Tibial nerve (tissue), 4 donors: ENCODE data around the gene PDGFB. TPM values are rescaled to one million over a fixed set of nuclear protein-coding genes. Genes with fewer than 3 reads are reported as not detected.
A peak's percentile ranks its signal among the peaks of the same experiment; 100 is the strongest.

Experiments used
- DNase-seq, 2 donors: peaks; one replicate each; pipeline ENCODE4 v3.0.0-alpha.2; 2019; ENCODE audit warnings: low spot score in 2 of 2
- H3K27ac ChIP-seq, 4 donors: fragments of 200-600 bp; sonication (generic) in 3 of 4; one replicate each; pipeline ENCODE4 v1.5.1; 2017 to 2019; ENCODE audit warnings: mild to moderate bottlenecking in 1 of 4
- H3K27me3 ChIP-seq, 2 donors: fragments of 200-600 bp; sonication (generic) in 1 of 2; one replicate each; pipeline versions ENCODE4 v1.5.1 to v1.6.0; 2017 to 2019
- H3K36me3 ChIP-seq, 3 donors: fragments of 200-600 bp; sonication (generic); one replicate each; pipeline ENCODE4 v1.5.1; 2018 to 2019
- H3K4me1 ChIP-seq, 4 donors: fragments of 200-600 bp; sonication (generic) in 3 of 4; one replicate each; pipeline ENCODE4 v1.5.1; 2017 to 2019
- H3K4me3 ChIP-seq, 4 donors: fragments of 200-600 bp; sonication (generic) in 3 of 4; one replicate each; pipeline ENCODE4 v1.5.1; 2017 to 2019; ENCODE audit warnings: mild to moderate bottlenecking in 1 of 4, moderate library complexity in 1 of 4
- H3K9me3 ChIP-seq, 4 donors: fragments of 200-600 bp; sonication (generic) in 3 of 4; one replicate each; pipeline ENCODE4 v1.5.1; 2017 to 2019
- EP300 ChIP-seq, 2 donors: sonication (generic); formaldehyde crosslinking; IDR thresholded peaks; one replicate each; pipeline ENCODE4 v1.6.1; 2017; ENCODE audit warnings: antibody characterized with exemption in 2 of 2, mild to moderate bottlenecking in 1 of 2
- POLR2A ChIP-seq, 2 donors: fragments of 450-650 bp; IDR thresholded peaks; one replicate each; pipeline ENCODE4 v1.6.1; 2017; ENCODE audit warnings: antibody characterized with exemption in 2 of 2, mild to moderate bottlenecking in 2 of 2, moderate library complexity in 2 of 2
- WGBS, 2 donors: methylation state at CpG; one replicate each; pipeline ENCODE4 v1.1.5; 2018; 5-methylcytosine and 5-hydroxymethylcytosine counted together
- total RNA-seq, 4 donors: library from RNA; depleted of rRNA; stranded (reverse); fragments of >200 nt; gene quantifications; one replicate each; pipeline ENCODE4 v1.1.0, GENCODE V29; 2016
- TF ChIP-seq, protein P1 (sequence below), 5 experiments: fragments of 200-600 bp in 3 of 5; fragments of 450-650 bp in 2 of 5; sonication (generic) in 3 of 5; IDR thresholded peaks; one replicate each; pipeline ENCODE4 v1.5.1; 2016 to 2019; ENCODE audit warnings: antibody characterized with exemption in 5 of 5, mild to moderate bottlenecking in 3 of 5, moderate library complexity in 2 of 5

Gene PDGFB
- total RNA-seq, 4 donors from 2014 or later: 7.5 to 22.2 (median 10.2) TPM

DNA sequence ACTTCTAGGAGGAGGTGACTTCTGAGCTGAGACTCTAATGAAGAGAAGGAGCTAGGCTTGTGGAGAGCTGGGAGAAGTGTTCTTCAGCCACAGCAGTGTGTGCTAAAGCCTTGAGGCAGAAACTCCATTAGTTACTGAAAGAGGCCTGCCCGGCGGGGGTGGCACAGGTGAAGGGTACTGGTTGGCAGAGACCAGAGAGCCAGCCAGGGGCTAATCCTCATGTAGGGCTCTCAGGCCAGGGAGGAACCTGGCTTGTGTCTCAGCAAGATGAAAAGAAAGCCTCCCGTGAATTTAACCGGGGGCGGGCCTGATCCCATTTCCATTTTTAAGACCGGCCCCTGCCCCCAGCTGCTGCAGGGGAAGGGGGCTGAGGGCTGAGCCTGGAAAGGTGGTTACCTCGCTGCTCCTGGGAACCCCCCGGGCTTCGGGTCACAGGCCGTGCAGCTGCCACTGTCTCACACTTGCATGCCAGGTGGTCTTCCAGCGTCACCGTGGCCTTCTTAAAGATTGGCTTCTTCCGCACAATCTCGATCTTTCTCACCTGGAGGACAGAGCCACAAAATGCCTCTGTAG, 15.0 kb downstream of the PDGFB start:
- peak overlapping the region in 1 of 4 donors; percentile 36 for H3K27ac ChIP-seq
- no peaks in the 10 kb centered on the region for H3K27me3 ChIP-seq
- 65 to 76% methylated on average over 14 of the region's 14 CpGs for WGBS, 2 donors
- TF ChIP-seq, protein P1, sequence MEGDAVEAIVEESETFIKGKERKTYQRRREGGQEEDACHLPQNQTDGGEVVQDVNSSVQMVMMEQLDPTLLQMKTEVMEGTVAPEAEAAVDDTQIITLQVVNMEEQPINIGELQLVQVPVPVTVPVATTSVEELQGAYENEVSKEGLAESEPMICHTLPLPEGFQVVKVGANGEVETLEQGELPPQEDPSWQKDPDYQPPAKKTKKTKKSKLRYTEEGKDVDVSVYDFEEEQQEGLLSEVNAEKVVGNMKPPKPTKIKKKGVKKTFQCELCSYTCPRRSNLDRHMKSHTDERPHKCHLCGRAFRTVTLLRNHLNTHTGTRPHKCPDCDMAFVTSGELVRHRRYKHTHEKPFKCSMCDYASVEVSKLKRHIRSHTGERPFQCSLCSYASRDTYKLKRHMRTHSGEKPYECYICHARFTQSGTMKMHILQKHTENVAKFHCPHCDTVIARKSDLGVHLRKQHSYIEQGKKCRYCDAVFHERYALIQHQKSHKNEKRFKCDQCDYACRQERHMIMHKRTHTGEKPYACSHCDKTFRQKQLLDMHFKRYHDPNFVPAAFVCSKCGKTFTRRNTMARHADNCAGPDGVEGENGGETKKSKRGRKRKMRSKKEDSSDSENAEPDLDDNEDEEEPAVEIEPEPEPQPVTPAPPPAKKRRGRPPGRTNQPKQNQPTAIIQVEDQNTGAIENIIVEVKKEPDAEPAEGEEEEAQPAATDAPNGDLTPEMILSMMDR (IDR thresholded peaks at IDR 0.05): no peak
- TF ChIP-seq EP300 (IDR thresholded peaks at IDR 0.05): no peak
- TF ChIP-seq POLR2A (IDR thresholded peaks at IDR 0.05): no peak
- no peaks in the 10 kb centered on the region for H3K9me3 ChIP-seq
- peaks cover 0 to 50% (median 19%) of the 10 kb centered on the region in 4 donors for H3K4me1 ChIP-seq
- no peak for DNase-seq
- H3K36me3 ChIP-seq: peaks cover 0 to 67% (median 0%) of the 10 kb centered on the region in 3 donors
- H3K4me3 ChIP-seq: no peak overlapping the region

DNA sequence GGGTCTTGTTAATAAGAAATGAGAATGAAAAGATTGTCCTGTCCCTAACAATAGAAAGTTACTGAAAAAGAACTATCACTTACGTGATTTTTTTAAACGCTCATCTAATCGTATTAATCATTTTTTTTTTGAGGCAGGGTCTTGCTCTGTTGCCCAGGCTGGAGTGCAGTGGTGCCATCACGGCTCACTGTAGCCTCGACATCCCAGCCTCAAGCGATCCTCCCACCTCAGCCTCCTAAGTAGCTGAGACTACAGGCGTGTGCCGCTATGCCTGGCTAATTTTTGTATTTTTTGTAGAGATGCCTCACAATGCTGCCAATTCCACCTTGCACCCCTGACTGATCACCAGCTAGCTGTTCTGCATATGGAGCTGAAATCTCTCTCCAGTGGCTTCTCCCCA, 15.7 kb downstream of the PDGFB start:
- DNase-seq: no peak
- peaks cover 0 to 43% (median 13%) of the 10 kb centered on the region in 4 donors for H3K4me1 ChIP-seq
- peaks cover 0 to 74% (median 0%) of the 10 kb centered on the region in 3 donors for H3K36me3 ChIP-seq

GRCh38 chr22:39227542-39228272, 17.1 kb downstream of the PDGFB start:
- no peaks in the 10 kb centered on the region for H3K27me3 ChIP-seq
- H3K36me3 ChIP-seq: peaks cover 0 to 88% (median 0%) of the 10 kb centered on the region in 3 donors
- DNase-seq: no peak
- TF ChIP-seq EP300 (IDR thresholded peaks at IDR 0.05) (no peak), POLR2A (IDR thresholded peaks at IDR 0.05) (no peak)
- TF ChIP-seq, protein P1 (IDR thresholded peaks at IDR 0.05): no peak
- no peak overlapping the region for H3K27ac ChIP-seq
- H3K4me3 ChIP-seq: no peak overlapping the region
- H3K9me3 ChIP-seq: no peaks in the 10 kb centered on the region
- H3K4me1 ChIP-seq: peaks cover 0 to 29% (median 0%) of the 10 kb centered on the region in 4 donors
- 85 to 86% methylated on average over 12 of the region's 12 CpGs for WGBS, 2 donors

More for the DNA sequence above, 15.7 kb downstream of the PDGFB start:
- Histone ChIP-seq H3K27ac (no peak overlapping the region), H3K4me3 (no peak overlapping the region), H3K27me3 (no peaks in the 10 kb centered on the region), H3K9me3 (no peaks in the 10 kb centered on the region)
- WGBS, 2 donors: 93 to 94% methylated on average over 8 of the region's 8 CpGs
- TF ChIP-seq, protein P1 (IDR thresholded peaks at IDR 0.05): no peak
- TF ChIP-seq EP300 (IDR thresholded peaks at IDR 0.05) (no peak), POLR2A (IDR thresholded peaks at IDR 0.05) (no peak)

DNA sequence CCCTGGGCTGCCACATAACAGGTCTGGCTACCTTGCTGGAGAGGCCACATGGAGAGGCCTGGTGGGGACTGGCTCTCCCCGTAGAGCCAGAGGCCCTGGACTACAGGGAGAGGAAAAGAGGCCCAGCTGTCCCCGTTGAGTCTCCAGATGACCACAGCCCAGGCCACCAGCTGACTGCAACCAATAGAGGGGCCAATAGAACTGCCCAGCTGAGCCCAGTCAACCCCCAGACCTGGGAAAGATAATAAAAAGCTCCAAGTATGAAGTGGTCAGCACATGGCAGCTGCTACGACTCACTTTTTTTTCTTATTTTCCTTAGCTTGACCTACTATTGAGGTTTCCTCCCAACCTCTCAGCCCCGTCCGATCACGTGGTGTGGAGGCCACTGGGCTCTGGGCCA, 18.4 kb downstream of the PDGFB start:
- peaks cover 0 to 89% (median 0%) of the 10 kb centered on the region in 3 donors for H3K36me3 ChIP-seq
- TF ChIP-seq, protein P1 (IDR thresholded peaks at IDR 0.05): no peak
- TF ChIP-seq EP300 (IDR thresholded peaks at IDR 0.05) (no peak), POLR2A (IDR thresholded peaks at IDR 0.05) (no peak)
- H3K27me3 ChIP-seq: no peaks in the 10 kb centered on the region
- peaks cover 0 to 17% (median 0%) of the 10 kb centered on the region in 4 donors for H3K4me1 ChIP-seq
- peaks cover 0 to 3% (median 0%) of the 10 kb centered on the region in 4 donors for H3K9me3 ChIP-seq
- no peak overlapping the region for H3K27ac ChIP-seq
- 74 to 88% methylated on average over 6 of the region's 6 CpGs for WGBS, 2 donors
- H3K4me3 ChIP-seq: no peak overlapping the region
- DNase-seq: no peak

DNA sequence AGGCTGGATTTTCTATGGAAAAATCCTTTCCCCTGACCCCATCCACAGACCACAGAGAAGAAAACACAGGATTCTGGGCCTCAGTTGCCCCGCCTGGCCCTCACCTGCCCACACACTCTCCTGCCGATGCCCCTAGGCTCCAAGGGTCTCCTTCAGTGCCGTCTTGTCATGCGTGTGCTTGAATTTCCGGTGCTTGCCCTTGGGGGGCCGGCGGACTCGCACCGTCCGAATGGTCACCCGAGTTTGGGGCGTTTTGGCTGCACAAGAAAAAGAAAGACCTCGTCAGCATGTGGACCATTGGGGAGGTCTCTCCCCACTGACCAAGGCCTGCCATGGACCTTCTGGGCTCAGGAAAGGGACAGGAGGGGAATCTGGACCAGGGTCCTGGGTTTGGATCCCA, 19.2 kb downstream of the PDGFB start:
- WGBS, 2 donors: 96 to 97% methylated on average over 13 of the region's 13 CpGs

More for the DNA sequence above, 19.2 kb downstream of the PDGFB start:
- Histone ChIP-seq H3K27ac (no peak overlapping the region), H3K4me1 (peaks cover 0 to 9% (median 0%) of the 10 kb centered on the region in 4 donors), H3K4me3 (no peak overlapping the region), H3K36me3 (peaks cover 0 to 88% (median 0%) of the 10 kb centered on the region in 3 donors), H3K9me3 (peaks cover 0 to 3% (median 0%) of the 10 kb centered on the region in 4 donors), H3K27me3 (no peaks in the 10 kb centered on the region)
- DNase-seq: no peak
- TF ChIP-seq, protein P1 (IDR thresholded peaks at IDR 0.05): no peak
- TF ChIP-seq EP300 (IDR thresholded peaks at IDR 0.05): no peak
- TF ChIP-seq POLR2A (IDR thresholded peaks at IDR 0.05): no peak
